Measurements from ENCODE around the gene MKLN1. TPM values are rescaled to one million over a fixed set of nuclear protein-coding genes. Genes with fewer than 3 reads are reported as not detected.
A peak's percentile ranks its signal among the peaks of the same experiment; 100 is the strongest.

MKLN1 gene
- total RNA-seq, 1 donor from 2014 or later: 15.2 TPM

GRCh38 chr7:131486346-131486745, 158.7 kb downstream of the MKLN1 start:
- no peak for DNase-seq (ENCODE audit: low read depth)
- TF ChIP-seq CTCF (conservative IDR thresholded peaks at IDR 0.05; ENCODE audit: low read depth, low read length): no peak
- H3K4me3 ChIP-seq (ENCODE audit: low read depth, low read length): no peak overlapping the region

GRCh38 chr7:131487217-131487616, 159.5 kb downstream of the MKLN1 start:
- no peak for TF ChIP-seq CTCF (conservative IDR thresholded peaks at IDR 0.05; ENCODE audit: low read depth, low read length)
- no peak for DNase-seq (ENCODE audit: low read depth)
- no peak overlapping the region for H3K4me3 ChIP-seq (ENCODE audit: low read depth, low read length)

GRCh38 chr7:131488361-131488760, 160.7 kb downstream of the MKLN1 start:
- no peak overlapping the region for H3K4me3 ChIP-seq (ENCODE audit: low read depth, low read length)
- no peak for DNase-seq (ENCODE audit: low read depth)
- TF ChIP-seq CTCF (conservative IDR thresholded peaks at IDR 0.05; ENCODE audit: low read depth, low read length): peak; percentile 35

GRCh38 chr7:131489196-131489595, 161.5 kb downstream of the MKLN1 start:
- no peak overlapping the region for H3K4me3 ChIP-seq (ENCODE audit: low read depth, low read length)
- no peak for DNase-seq (ENCODE audit: low read depth)
- no peak for TF ChIP-seq CTCF (conservative IDR thresholded peaks at IDR 0.05; ENCODE audit: low read depth, low read length)

GRCh38 chr7:131489881-131490280, 162.2 kb downstream of the MKLN1 start:
- no peak overlapping the region for H3K4me3 ChIP-seq (ENCODE audit: low read depth, low read length)
- no peak for DNase-seq (ENCODE audit: low read depth)
- no peak for TF ChIP-seq CTCF (conservative IDR thresholded peaks at IDR 0.05; ENCODE audit: low read depth, low read length)

GRCh38 chr7:131493081-131493480, 165.4 kb downstream of the MKLN1 start:
- TF ChIP-seq CTCF (conservative IDR thresholded peaks at IDR 0.05; ENCODE audit: low read depth, low read length): no peak
- no peak overlapping the region for H3K4me3 ChIP-seq (ENCODE audit: low read depth, low read length)
- DNase-seq (ENCODE audit: low read depth): no peak

GRCh38 chr7:131493581-131493980, 165.9 kb downstream of the MKLN1 start:
- no peak overlapping the region for H3K4me3 ChIP-seq (ENCODE audit: low read depth, low read length)
- DNase-seq (ENCODE audit: low read depth): no peak
- no peak for TF ChIP-seq CTCF (conservative IDR thresholded peaks at IDR 0.05; ENCODE audit: low read depth, low read length)
